HepG2 (cell line): ENCODE measurements around the gene ACBD3. TPM values are rescaled to one million over a fixed set of nuclear protein-coding genes. Genes with fewer than 3 reads are reported as not detected.

ENCODE experiments used
- DNMT3B ChIP-seq: conservative IDR thresholded peaks from 2 replicates; pipeline ENCODE4 v1.6.1; 2016; ENCODE audit warnings: missing biosample characterization, control low read depth
- FOXO4 ChIP-seq: sonication (generic); formaldehyde crosslinking; conservative IDR thresholded peaks from 2 replicates; pipeline ENCODE4 v1.8.1; 2023; ENCODE audit warnings: missing genetic modification reagents
- GATAD2A ChIP-seq: IDR thresholded peaks from 2 replicates; pipeline ENCODE4 v1.6.1; 2016
- GZF1 ChIP-seq: sonication (generic); formaldehyde crosslinking; IDR thresholded peaks from 2 replicates; pipeline ENCODE4 v1.5.1; 2020; ENCODE audit warnings: mild to moderate bottlenecking, missing genetic modification reagents
- KLF11 ChIP-seq: IDR thresholded peaks from 2 replicates; pipeline ENCODE4 v1.6.1; 2016; ENCODE audit warnings: missing compliant biosample characterization
- MBD4 ChIP-seq: IDR thresholded peaks from 2 replicates; pipeline ENCODE4 v1.6.1; 2012; ENCODE audit warnings: low read length, inconsistent platforms, borderline replicate concordance
- MXI1 ChIP-seq: IDR thresholded peaks from 3 replicates; pipeline ENCODE4 v1.6.1; 2012; ENCODE audit warnings: low read depth, low read length, inconsistent platforms, borderline replicate concordance
- NPAS2 ChIP-seq: sonication (generic); formaldehyde crosslinking; IDR thresholded peaks from 2 replicates; pipeline ENCODE4 v1.8.0; 2022; ENCODE audit warnings: mild to moderate bottlenecking, missing genetic modification reagents, borderline replicate concordance
- SATB2 ChIP-seq: sonication (generic); formaldehyde crosslinking; IDR thresholded peaks from 2 replicates; pipeline ENCODE4 v1.5.0; 2020; ENCODE audit warnings: missing genetic modification reagents
- SMAD3 ChIP-seq: sonication (generic); formaldehyde crosslinking; IDR thresholded peaks from 2 replicates; pipeline ENCODE4 v1.4.0; 2020; ENCODE audit warnings: missing genetic modification reagents
- TAF1 ChIP-seq: sonication (generic); formaldehyde crosslinking; IDR thresholded peaks from 2 replicates; pipeline ENCODE4 v1.4.0; 2020; ENCODE audit warnings: missing genetic modification reagents
- THAP9 ChIP-seq: sonication (generic); formaldehyde crosslinking; IDR thresholded peaks from 2 replicates; pipeline ENCODE4; 2020; ENCODE audit warnings: missing genetic modification reagents, mild to moderate bottlenecking, borderline replicate concordance
- ZFY ChIP-seq: sonication (generic); formaldehyde crosslinking; IDR thresholded peaks from 2 replicates; pipeline ENCODE4 v1.4.0; 2020; ENCODE audit warnings: missing genetic modification reagents
- ZNF235 ChIP-seq: sonication (generic); formaldehyde crosslinking; IDR thresholded peaks from 2 replicates; pipeline ENCODE4 v1.8.1; 2023; ENCODE audit warnings: mild to moderate bottlenecking, missing genetic modification reagents, borderline replicate concordance
- ZNF296 ChIP-seq: sonication (generic); formaldehyde crosslinking; conservative IDR thresholded peaks from 2 replicates; pipeline ENCODE4 v1.5.0; 2020; ENCODE audit warnings: mild to moderate bottlenecking, missing genetic modification reagents
- ZNF530 ChIP-seq: sonication (generic); formaldehyde crosslinking; IDR thresholded peaks from 2 replicates; pipeline ENCODE4 v1.5.0; 2020; ENCODE audit warnings: low read depth, mild to moderate bottlenecking, missing genetic modification reagents
- ZNF770 ChIP-seq: sonication (generic); formaldehyde crosslinking; IDR thresholded peaks from 2 replicates; pipeline ENCODE4 v1.5.0; 2020; ENCODE audit warnings: mild to moderate bottlenecking, missing genetic modification reagents
- ZNF788 ChIP-seq: sonication (generic); formaldehyde crosslinking; IDR thresholded peaks from 2 replicates; pipeline ENCODE4 v1.5.0; 2020; ENCODE audit warnings: mild to moderate bottlenecking, missing genetic modification reagents, borderline replicate concordance
- polyA plus RNA-seq, 8 experiments: library from polyadenylated mRNA; depleted of rRNA in 3 of 8; stranded (reverse) in 7 of 8; unstranded in 1 of 8; fragments of >200 nt; fragmentation: Illumina TruSeq in 4 of 8; extraction: Trizol in 4 of 8; gene quantifications; 2 replicates each; pipeline versions ENCODE4 v1.2.1 to v1.2.3, GENCODE V29; 2011 to 2016; ENCODE audit warnings: low read depth in 4 of 8, missing spikeins in 1 of 8, mixed read lengths in 1 of 8; ENCODE audit not compliant: insufficient read depth in 1 of 8
- total RNA-seq, 5 experiments: library from RNA; depleted of rRNA; stranded (reverse); fragments of >200 nt; fragmentation: Illumina TruSeq; extraction: Trizol; gene quantifications; 2 replicates each; pipeline ENCODE4 v1.2.3, GENCODE V29; 2016; ENCODE audit warnings: low read depth in 1 of 5
- TF ChIP-seq, protein P1 (sequence below): sonication (generic); formaldehyde crosslinking; IDR thresholded peaks from 2 replicates; pipeline ENCODE4 v1.5.0; 2020; ENCODE audit warnings: mild to moderate bottlenecking, missing genetic modification reagents, moderate library complexity
- TF ChIP-seq, protein P2 (sequence below): sonication (generic); formaldehyde crosslinking; IDR thresholded peaks from 2 replicates; pipeline ENCODE4 v1.5.0; 2020; ENCODE audit warnings: mild to moderate bottlenecking, missing genetic modification reagents, borderline replicate concordance

ACBD3 gene
- total and polyA plus RNA-seq, 2 of the 13 experiments (the other 11 are each of a cell fraction or from before 2014, with no cell fraction given): 24.3 to 39.3 TPM

DNA sequence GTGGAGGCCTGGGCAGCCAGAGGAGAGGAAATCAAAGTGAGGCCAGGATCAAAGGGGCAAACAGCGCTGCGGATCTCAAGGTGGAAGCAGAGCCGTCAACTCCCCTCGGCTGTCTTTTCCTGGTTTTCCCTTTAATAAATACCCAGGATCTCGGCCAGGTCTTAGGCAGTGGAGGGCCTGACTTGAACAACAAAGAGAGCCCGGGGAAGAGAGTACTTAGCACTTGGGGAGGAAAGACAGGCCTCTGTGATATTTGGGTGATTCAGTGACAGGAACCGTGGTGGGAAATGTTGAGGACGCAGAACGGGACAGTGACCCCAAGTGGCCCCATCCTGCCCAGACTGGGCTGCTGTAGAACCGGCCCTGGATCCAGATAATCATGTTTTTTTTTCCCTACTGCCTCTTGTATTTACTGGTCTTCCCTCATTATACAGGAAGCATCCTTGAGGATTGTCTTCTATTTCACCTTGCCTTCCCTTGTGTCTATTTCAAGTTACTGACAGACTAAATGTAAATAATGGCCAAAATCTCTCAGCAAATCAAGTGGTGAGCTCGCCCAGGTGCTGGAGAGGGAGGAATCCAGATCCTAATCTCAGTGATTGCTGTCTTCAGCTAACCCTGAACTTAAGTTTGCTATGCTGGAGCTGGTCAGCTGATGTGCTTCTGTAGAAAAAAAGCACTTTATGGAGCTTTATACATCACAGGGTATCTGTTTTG is 34.1 kb upstream of the ACBD3 start (continued):
- TF ChIP-seq ZNF770 (CRISPR knock-in tag): 0 out of 2 replicates have a peak, but pooled peaks have one; percentile 33
- no peak for TF ChIP-seq ZNF296 (CRISPR knock-in tag)
- TF ChIP-seq NPAS2 (CRISPR knock-in tag): no peak
- TF ChIP-seq SATB2 (CRISPR knock-in tag): no peak
- TF ChIP-seq ZFY (CRISPR knock-in tag): peak; percentile 27; the same call in 1 of the 2 replicates
- no peak for TF ChIP-seq FOXO4
- TF ChIP-seq THAP9 (CRISPR knock-in tag): no peak
- no peak for TF ChIP-seq SMAD3 (CRISPR knock-in tag)
- TF ChIP-seq, protein P1, sequence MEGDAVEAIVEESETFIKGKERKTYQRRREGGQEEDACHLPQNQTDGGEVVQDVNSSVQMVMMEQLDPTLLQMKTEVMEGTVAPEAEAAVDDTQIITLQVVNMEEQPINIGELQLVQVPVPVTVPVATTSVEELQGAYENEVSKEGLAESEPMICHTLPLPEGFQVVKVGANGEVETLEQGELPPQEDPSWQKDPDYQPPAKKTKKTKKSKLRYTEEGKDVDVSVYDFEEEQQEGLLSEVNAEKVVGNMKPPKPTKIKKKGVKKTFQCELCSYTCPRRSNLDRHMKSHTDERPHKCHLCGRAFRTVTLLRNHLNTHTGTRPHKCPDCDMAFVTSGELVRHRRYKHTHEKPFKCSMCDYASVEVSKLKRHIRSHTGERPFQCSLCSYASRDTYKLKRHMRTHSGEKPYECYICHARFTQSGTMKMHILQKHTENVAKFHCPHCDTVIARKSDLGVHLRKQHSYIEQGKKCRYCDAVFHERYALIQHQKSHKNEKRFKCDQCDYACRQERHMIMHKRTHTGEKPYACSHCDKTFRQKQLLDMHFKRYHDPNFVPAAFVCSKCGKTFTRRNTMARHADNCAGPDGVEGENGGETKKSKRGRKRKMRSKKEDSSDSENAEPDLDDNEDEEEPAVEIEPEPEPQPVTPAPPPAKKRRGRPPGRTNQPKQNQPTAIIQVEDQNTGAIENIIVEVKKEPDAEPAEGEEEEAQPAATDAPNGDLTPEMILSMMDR: peak; percentile 39; the same call in 1 of the 2 replicates
- no peak for TF ChIP-seq GZF1 (CRISPR knock-in tag)
- TF ChIP-seq ZNF788 (CRISPR knock-in tag): no peak
- no peak for TF ChIP-seq KLF11 (CRISPR knock-in tag)
- no peak for TF ChIP-seq MBD4
- TF ChIP-seq ZNF530: no peak
- no peak for TF ChIP-seq GATAD2A (CRISPR knock-in tag)
- no peak for TF ChIP-seq DNMT3B (CRISPR knock-in tag)
- no peak for TF ChIP-seq ZNF235 (CRISPR knock-in tag)
- TF ChIP-seq, protein P2, sequence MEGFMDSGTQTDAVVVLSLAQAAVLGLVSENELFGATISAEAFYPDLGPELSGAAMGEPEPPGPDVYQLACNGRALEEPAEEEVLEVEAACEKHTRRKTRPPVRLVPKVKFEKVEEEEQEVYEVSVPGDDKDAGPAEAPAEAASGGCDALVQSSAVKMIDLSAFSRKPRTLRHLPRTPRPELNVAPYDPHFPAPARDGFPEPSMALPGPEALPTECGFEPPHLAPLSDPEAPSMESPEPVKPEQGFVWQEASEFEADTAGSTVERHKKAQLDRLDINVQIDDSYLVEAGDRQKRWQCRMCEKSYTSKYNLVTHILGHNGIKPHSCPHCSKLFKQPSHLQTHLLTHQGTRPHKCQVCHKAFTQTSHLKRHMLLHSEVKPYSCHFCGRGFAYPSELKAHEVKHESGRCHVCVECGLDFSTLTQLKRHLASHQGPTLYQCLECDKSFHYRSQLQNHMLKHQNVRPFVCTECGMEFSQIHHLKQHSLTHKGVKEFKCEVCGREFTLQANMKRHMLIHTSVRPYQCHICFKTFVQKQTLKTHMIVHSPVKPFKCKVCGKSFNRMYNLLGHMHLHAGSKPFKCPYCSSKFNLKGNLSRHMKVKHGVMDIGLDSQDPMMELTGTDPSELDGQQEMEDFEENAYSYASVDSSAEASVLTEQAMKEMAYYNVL: no peak
- no peak for TF ChIP-seq TAF1 (CRISPR knock-in tag)
- TF ChIP-seq MXI1: no peak
